NCI-H1092 treated with DMSO at 0.1 percent for 48 hours (cell line): ENCODE measurements around the gene TMEM135.

ENCODE experiments used
- DNase-seq: peaks from one replicate; lab custom pipeline; 2025; lab: John Stamatoyannopoulos, UW

TMEM135 gene

GRCh38 chr11:87353771-87354345 lies 316.1 kb downstream of the TMEM135 start:
- no peak for DNase-seq

GRCh38 chr11:87355596-87355995 lies 317.9 kb downstream of the TMEM135 start:
- no peak for DNase-seq

- DNase-seq = peak; percentile 24
These were observed 318.7 kb downstream of the TMEM135 start for GRCh38 chr11:87356428-87356827.

GRCh38 chr11:87358461-87358860 lies 320.7 kb downstream of the TMEM135 start:
- no peak for DNase-seq

GRCh38 chr11:87359401-87359800 lies 321.7 kb downstream of the TMEM135 start:
- peak; percentile 22 for DNase-seq

GRCh38 chr11:87361891-87362290 lies 324.2 kb downstream of the TMEM135 start:
- DNase-seq = no peak

- DNase-seq = no peak
These were observed 328.6 kb downstream of the TMEM135 start for GRCh38 chr11:87366346-87366745.

GRCh38 chr11:87366763-87367405 lies 329.1 kb downstream of the TMEM135 start:
- DNase-seq = no peak

- no peak for DNase-seq
These were observed 330.4 kb downstream of the TMEM135 start for GRCh38 chr11:87368151-87368550.

GRCh38 chr11:87368858-87369480 lies 331.2 kb downstream of the TMEM135 start:
- no peak for DNase-seq

- no peak for DNase-seq
These were observed 332.2 kb downstream of the TMEM135 start for GRCh38 chr11:87369888-87370287.

GRCh38 chr11:87372065-87372464 lies 334.3 kb downstream of the TMEM135 start:
- no peak for DNase-seq
